Tibial artery (tissue), 4 donors: ENCODE results near the gene ADSS1.

Experiments used
- DNase-seq, 2 donors: peaks; one replicate each; pipeline ENCODE4 v3.0.0-alpha.2; 2019
- H3K27ac ChIP-seq, 2 donors: fragments of 200-600 bp; sonication (generic) in 1 of 2; 1 replicate in 1 of 2; 2 replicates in 1 of 2; pipeline ENCODE4 v1.5.1; 2018 to 2019; ENCODE audit warnings: mild to moderate bottlenecking in 1 of 2
- H3K27me3 ChIP-seq, 2 donors: fragments of 200-600 bp; sonication (generic) in 1 of 2; one replicate each; pipeline versions ENCODE4 v1.5.1 to v1.6.0; 2016 to 2019
- H3K36me3 ChIP-seq, 3 donors: fragments of 200-600 bp; sonication (generic) in 2 of 3; one replicate each; pipeline ENCODE4 v1.5.1; 2016 to 2019; ENCODE audit warnings: mild to moderate bottlenecking in 2 of 3
- H3K4me1 ChIP-seq, 4 donors: fragments of 200-600 bp; sonication (generic) in 2 of 4; 1 replicate in 3 of 4; 2 replicates in 1 of 4; pipeline ENCODE4 v1.5.1; 2016 to 2019
- H3K4me3 ChIP-seq, 2 donors: fragments of 200-600 bp; sonication (generic) in 1 of 2; 1 replicate in 1 of 2; 2 replicates in 1 of 2; pipeline ENCODE4 v1.5.1; 2018 to 2019; ENCODE audit warnings: mild to moderate bottlenecking in 2 of 2
- H3K9me3 ChIP-seq, 3 donors: fragments of 200-600 bp; sonication (generic) in 1 of 3; one replicate each; pipeline ENCODE4 v1.5.1; 2016 to 2019
- CTCF ChIP-seq, 2 experiments: fragments of 200-600 bp in 1 of 2; fragments of 450-650 bp in 1 of 2; IDR thresholded peaks; one replicate each; pipeline ENCODE4 v1.5.1; 2017 to 2019; ENCODE audit warnings: antibody characterized with exemption in 2 of 2, mild to moderate bottlenecking in 1 of 2, moderate library complexity in 1 of 2
- intact Hi-C: fragments of 100-400 bp; cut with DNase I; formaldehyde crosslinking; loops from one replicate; pipeline ENCODE4 v1.15.0; 2023; ENCODE audit warnings: low total_unique reads

ADSS1 gene

GRCh38 chr14:104704252-104704651, 19.8 kb upstream of the ADSS1 start:
- H3K36me3 ChIP-seq, result peaks cover 37 to 63% (median 61%) of the 10 kb centered on the region in 3 donors
- no peaks in the 10 kb centered on the region for H3K27me3 ChIP-seq
- TF ChIP-seq CTCF (IDR thresholded peaks at IDR 0.05), result no peak
- H3K27ac ChIP-seq, result no peak overlapping the region
- no peak for DNase-seq
- no peak overlapping the region for H3K4me3 ChIP-seq
- H3K4me1 ChIP-seq, result peaks cover 0 to 40% (median 27%) of the 10 kb centered on the region in 4 donors
- no peaks in the 10 kb centered on the region for H3K9me3 ChIP-seq
- intact Hi-C loops, result no loop called here

DNA sequence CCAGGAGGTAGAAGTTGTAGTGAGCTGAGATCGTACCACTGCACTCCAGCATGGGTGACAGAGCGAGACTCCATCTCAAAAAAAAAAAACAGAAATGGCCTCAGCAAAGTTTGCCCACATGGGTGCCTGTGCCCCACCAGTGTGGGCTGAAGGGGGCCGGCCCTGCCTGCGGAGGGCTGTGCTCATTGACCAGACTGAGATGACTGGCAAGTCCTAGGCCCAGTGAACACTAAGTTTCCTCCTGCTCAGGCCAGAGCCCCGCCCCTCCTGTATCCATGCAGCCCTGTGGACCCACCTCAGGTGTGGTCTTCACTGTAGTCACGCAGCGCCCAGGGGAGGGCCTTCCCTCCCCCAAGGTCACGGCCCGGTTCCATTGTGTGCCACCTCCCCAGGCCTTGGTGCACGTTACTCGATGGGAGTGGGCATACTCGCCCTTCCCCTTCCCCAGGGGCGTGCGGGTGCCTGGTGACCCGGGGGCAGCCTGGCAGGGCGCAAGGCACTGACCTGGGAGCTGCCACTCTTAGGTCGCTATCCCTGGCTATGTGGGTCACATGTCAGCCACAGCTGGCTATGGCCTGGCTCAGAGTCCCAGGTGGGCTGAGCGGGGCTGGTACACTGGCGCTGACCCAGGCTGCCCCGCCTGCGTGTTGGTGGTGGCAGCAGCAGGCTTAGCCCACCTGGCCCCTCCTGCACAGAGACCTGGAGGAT, 18.5 kb upstream of the ADSS1 start:
- Histone ChIP-seq H3K36me3 (peaks cover 47 to 76% (median 73%) of the 10 kb centered on the region in 3 donors), H3K4me1 (peaks cover 0 to 27% (median 16%) of the 10 kb centered on the region in 4 donors)
- intact Hi-C loops, result loop anchor here (5.0 kb wide), 1 partner anchor 38 kb away; no protein-coding TSS in a partner anchor

GRCh38 chr14:104706733-104707607, 17.1 kb upstream of the ADSS1 start:
- DNase-seq, result no peak
- H3K36me3 ChIP-seq, result peaks cover 54 to 80% (median 77%) of the 10 kb centered on the region in 3 donors
- intact Hi-C loops, result loop anchor here (5.0 kb wide), 1 partner anchor 40 kb away; no protein-coding TSS in a partner anchor

More for the DNA sequence above, 18.5 kb upstream of the ADSS1 start:
- Histone ChIP-seq H3K27me3 (no peaks in the 10 kb centered on the region), H3K4me3 (no peak overlapping the region), H3K9me3 (no peaks in the 10 kb centered on the region), H3K27ac (no peak overlapping the region)
- TF ChIP-seq CTCF (IDR thresholded peaks at IDR 0.05), result no peak
- DNase-seq, result no peak

GRCh38 chr14:104707608-104708595, 16.1 kb upstream of the ADSS1 start:
- intact Hi-C loops, result loop anchor here (1.0 to 5.0 kb wide), 2 partner anchors 41 to 58 kb away; no protein-coding TSS in a partner anchor
- Histone ChIP-seq H3K36me3 (peaks cover 56 to 80% (median 77%) of the 10 kb centered on the region in 3 donors), H3K27me3 (no peaks in the 10 kb centered on the region)

More at GRCh38 chr14:104706733-104707607, 17.1 kb upstream of the ADSS1 start:
- peaks cover 0 to 14% (median 7%) of the 10 kb centered on the region in 4 donors for H3K4me1 ChIP-seq
- no peaks in the 10 kb centered on the region for H3K27me3 ChIP-seq
- H3K9me3 ChIP-seq, result no peaks in the 10 kb centered on the region
- TF ChIP-seq CTCF (IDR thresholded peaks at IDR 0.05), result no peak
- H3K4me3 ChIP-seq, result no peak overlapping the region
- no peak overlapping the region for H3K27ac ChIP-seq

More at GRCh38 chr14:104707608-104708595, 16.1 kb upstream of the ADSS1 start:
- H3K4me1 ChIP-seq, result peaks cover 0 to 8% (median 4%) of the 10 kb centered on the region in 4 donors
- H3K27ac ChIP-seq, result peak overlapping the region; percentile 54 to 55
- H3K4me3 ChIP-seq, result no peak overlapping the region
- H3K9me3 ChIP-seq, result no peaks in the 10 kb centered on the region
- DNase-seq, result no peak
- TF ChIP-seq CTCF (IDR thresholded peaks at IDR 0.05), result no peak
